Neural crest cell (in vitro differentiated cells): Measurements from ENCODE around the gene PDE10A. TPM values are rescaled to one million over a fixed set of nuclear protein-coding genes. Genes with fewer than 3 reads are reported as not detected.

Experiments
- DNase-seq: peaks from one replicate; pipeline ENCODE4 v3.0.0; 2021; ENCODE audit warnings: low read depth, mixed read lengths, low spot score
- H3K27ac Mint-ChIP-seq: one replicate; pipeline ENCODE4 v1.8.0; 2021; ENCODE audit warnings: mild to moderate bottlenecking, mixed read lengths; ENCODE audit not compliant: unreplicated experiment
- H3K27me3 Mint-ChIP-seq: 2 replicates; pipeline ENCODE4 v1.8.0; 2021; ENCODE audit warnings: low read depth, mild to moderate bottlenecking, mixed read lengths
- H3K36me3 Mint-ChIP-seq: 2 replicates; pipeline ENCODE4 v1.8.0; 2021; ENCODE audit warnings: low read depth, mild to moderate bottlenecking, mixed read lengths
- H3K4me1 Mint-ChIP-seq: 2 replicates; pipeline ENCODE4 v1.8.0; 2021; ENCODE audit warnings: mixed read lengths
- H3K4me3 Mint-ChIP-seq: one replicate; pipeline ENCODE4 v1.8.0; 2021; ENCODE audit warnings: mild to moderate bottlenecking, mixed read lengths
- H3K9me3 Mint-ChIP-seq: 2 replicates; pipeline ENCODE4 v1.8.0; 2021; ENCODE audit warnings: mixed read lengths
- total RNA-seq: library from RNA; stranded (reverse); gene quantifications from 2 replicates; pipeline ENCODE4 v1.2.1, GENCODE V29; 2021
- TF ChIP-seq, protein P1 (sequence below): fragments of 200-600 bp; sonication (generic); conservative IDR thresholded peaks from 2 replicates; pipeline ENCODE4 v1.5.0; 2021; ENCODE audit warnings: antibody characterized with exemption, mild to moderate bottlenecking

Gene PDE10A
- total RNA-seq, 1 donor from 2014 or later, result 26.2 TPM

DNA sequence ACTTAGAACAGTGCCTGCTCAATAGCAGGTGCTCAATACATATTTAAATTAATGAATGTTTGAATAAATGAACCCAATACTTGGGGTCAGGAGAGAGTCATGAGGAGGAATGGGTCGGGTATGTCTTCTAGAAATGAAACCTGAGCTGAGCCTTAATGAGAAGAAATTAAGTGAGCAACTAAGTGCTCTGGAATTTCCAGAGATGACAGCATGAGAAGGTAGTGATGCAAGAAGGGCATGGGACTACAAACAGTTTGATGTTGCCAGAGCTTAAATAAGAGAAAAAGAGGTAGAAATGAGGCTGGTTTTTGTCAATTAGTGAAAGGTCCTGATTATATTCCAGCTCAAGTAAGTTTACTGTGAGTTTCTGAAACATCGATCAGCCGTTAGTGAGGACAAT lies 82.9 kb downstream of the PDE10A start:
- Mint-ChIP-seq H3K36me3 (peaks cover 6% of the 10 kb centered on the region), H3K9me3 (peaks cover 3% of the 10 kb centered on the region)

DNA sequence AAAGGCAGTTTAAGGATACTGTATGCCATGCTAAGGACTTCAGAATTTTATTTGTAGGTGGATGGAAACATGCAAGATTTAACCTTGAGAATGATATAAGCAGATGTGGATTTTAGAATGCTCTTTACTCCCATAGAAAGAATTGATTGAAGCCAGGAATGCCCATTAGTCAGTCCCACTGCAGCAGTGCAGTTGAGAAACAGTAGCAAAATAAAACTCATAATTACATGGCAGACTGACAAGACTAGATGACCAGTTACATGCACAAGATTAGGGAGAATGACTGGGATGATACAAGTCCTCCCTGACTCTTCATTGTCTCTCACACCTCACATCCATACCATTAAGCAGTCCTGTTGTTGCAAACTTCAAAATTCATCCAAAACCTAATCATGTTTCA lies 83.9 kb downstream of the PDE10A start:
- Mint-ChIP-seq H3K9me3 (no peaks in the 10 kb centered on the region), H3K27ac (no peak overlapping the region), H3K4me1 (peaks cover 6% of the 10 kb centered on the region), H3K4me3 (no peak overlapping the region), H3K36me3 (no peaks in the 10 kb centered on the region), H3K27me3 (no peaks in the 10 kb centered on the region)
- TF ChIP-seq, protein P1, sequence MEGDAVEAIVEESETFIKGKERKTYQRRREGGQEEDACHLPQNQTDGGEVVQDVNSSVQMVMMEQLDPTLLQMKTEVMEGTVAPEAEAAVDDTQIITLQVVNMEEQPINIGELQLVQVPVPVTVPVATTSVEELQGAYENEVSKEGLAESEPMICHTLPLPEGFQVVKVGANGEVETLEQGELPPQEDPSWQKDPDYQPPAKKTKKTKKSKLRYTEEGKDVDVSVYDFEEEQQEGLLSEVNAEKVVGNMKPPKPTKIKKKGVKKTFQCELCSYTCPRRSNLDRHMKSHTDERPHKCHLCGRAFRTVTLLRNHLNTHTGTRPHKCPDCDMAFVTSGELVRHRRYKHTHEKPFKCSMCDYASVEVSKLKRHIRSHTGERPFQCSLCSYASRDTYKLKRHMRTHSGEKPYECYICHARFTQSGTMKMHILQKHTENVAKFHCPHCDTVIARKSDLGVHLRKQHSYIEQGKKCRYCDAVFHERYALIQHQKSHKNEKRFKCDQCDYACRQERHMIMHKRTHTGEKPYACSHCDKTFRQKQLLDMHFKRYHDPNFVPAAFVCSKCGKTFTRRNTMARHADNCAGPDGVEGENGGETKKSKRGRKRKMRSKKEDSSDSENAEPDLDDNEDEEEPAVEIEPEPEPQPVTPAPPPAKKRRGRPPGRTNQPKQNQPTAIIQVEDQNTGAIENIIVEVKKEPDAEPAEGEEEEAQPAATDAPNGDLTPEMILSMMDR, result no peak
- DNase-seq, result no peak

More for the DNA sequence above, 82.9 kb downstream of the PDE10A start:
- H3K27ac Mint-ChIP-seq, result no peak overlapping the region
- no peak for DNase-seq
- H3K27me3 Mint-ChIP-seq, result no peaks in the 10 kb centered on the region
- TF ChIP-seq, protein P1, result no peak
- H3K4me3 Mint-ChIP-seq, result no peak overlapping the region
- peaks cover 13% of the 10 kb centered on the region for H3K4me1 Mint-ChIP-seq

DNA sequence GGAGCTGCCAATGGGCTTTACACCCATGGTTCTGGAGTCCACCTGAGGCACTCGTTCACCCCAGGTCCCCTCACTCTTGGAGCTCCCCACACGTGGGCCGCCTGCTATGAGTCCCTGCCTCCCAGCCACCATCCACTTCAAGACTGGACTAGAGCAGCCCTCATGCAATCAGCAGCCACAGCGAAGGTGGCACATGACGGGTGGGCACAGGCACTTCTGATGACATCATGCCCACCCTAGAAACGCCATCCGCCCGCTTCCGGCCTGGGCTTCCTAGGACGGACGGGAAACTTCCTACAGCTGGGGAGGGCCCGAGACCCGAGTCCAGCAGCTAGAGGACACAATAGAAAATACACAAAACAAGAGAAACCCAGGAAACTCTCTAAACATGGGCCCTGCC lies 85.5 kb downstream of the PDE10A start:
- H3K27me3 Mint-ChIP-seq, result no peaks in the 10 kb centered on the region
- TF ChIP-seq, protein P1, result no peak
- H3K9me3 Mint-ChIP-seq, result no peaks in the 10 kb centered on the region
- H3K4me1 Mint-ChIP-seq, result peaks cover 3% of the 10 kb centered on the region
- no peak overlapping the region for H3K4me3 Mint-ChIP-seq
- no peak for DNase-seq
- H3K27ac Mint-ChIP-seq, result no peak overlapping the region
- H3K36me3 Mint-ChIP-seq, result no peaks in the 10 kb centered on the region

DNA sequence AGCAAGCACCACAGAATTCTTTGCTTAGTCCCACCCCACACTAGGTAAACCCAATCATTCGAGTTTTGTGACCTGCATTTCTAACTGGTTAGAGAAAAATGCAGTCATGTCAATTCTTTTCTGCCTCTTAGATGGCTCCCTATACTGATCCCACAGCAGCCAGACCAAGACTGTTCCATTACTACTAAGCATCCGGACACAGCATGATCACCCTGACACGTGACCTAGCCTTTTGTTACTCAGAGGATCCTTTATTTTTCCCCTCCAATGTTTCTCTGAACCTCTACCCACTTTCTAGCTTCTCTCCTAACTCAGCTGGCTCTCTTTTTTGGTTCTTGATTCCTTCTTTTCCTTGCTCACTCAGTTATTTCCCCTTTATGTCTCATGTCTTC lies 87.9 kb downstream of the PDE10A start:
- no peak for DNase-seq
- Mint-ChIP-seq H3K27ac (no peak overlapping the region), H3K4me3 (no peak overlapping the region)

DNA sequence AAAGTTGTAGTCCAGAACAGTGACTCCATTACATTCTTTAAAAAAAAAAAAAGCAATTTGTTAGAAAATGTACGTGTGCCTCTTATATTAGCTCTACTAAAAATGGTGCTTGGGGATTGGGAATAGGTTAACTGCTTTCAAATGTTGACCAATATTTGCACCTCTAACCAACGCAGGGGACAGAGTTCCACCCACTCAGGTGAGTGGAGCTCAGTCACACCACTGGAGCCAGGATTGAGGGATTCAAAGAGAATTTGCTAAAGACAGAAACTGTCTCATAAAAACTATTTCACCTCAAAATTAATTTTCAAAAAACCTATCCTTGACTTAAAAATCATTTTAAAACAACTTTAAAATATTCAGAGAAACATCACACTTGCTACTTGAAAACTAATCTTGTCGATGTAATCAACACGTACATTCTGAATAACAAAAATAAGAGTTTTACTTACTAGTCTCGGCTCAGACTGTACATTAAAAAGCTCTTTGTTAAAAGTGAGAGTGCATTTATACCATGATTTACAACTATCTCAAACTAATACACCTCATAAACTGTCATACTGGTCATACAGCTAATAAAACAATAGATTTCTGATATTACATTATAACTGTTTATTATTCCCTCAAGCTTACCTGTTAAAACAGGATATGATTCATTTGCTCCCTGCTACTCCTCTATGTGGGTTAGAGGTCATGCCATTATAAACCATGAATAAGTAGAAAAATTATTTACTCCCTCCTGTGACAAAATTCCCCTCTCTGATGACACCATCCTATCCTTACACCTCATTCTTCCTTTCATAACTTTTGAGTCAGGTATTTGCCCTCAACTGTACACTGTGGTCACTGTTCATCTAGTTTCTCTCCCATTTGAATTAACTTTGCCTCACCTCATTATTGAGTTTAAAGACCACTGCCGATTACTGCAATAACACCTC lies 88.6 kb downstream of the PDE10A start:
- Mint-ChIP-seq H3K27me3 (no peaks in the 10 kb centered on the region), H3K36me3 (peaks cover 5% of the 10 kb centered on the region), H3K27ac (no peak overlapping the region), H3K9me3 (no peaks in the 10 kb centered on the region), H3K4me1 (peaks cover 14% of the 10 kb centered on the region), H3K4me3 (no peak overlapping the region)
- TF ChIP-seq, protein P1, result no peak
- DNase-seq, result no peak

More for the DNA sequence above, 87.9 kb downstream of the PDE10A start:
- Mint-ChIP-seq H3K27me3 (no peaks in the 10 kb centered on the region), H3K4me1 (peaks cover 14% of the 10 kb centered on the region), H3K36me3 (peaks cover 5% of the 10 kb centered on the region), H3K9me3 (no peaks in the 10 kb centered on the region)
- TF ChIP-seq, protein P1, result no peak
